IMR-90 (cell line): ENCODE results near the gene OLFML1. TPM values are rescaled to one million over a fixed set of nuclear protein-coding genes. Genes with fewer than 3 reads are reported as not detected.

Experiments
- ATAC-seq: fragments of 200-7000 bp; cut with Tn5 transposase; 2 replicates; pipeline ENCODE4 v1.9.1; 2020; ENCODE audit warnings: low read depth, mild to moderate bottlenecking, moderate library complexity
- BruUV-seq: library from RNA; stranded (reverse); fragments of 400-500 nt; replicated peaks from 2 replicates; lab custom pipeline; 2021; lab: Mats Ljungman, UMichigan
- CTCF ChIA-PET: fragments of 300-600 bp; formaldehyde crosslinking; extraction: SDS; loops from one replicate; lab custom pipeline; 2021; ENCODE audit warnings: antibody characterized with exemption; lab: Yijun Ruan, JAX
- POLR2A ChIA-PET: fragments of 300-600 bp; sonication (Branson Sonifier 250); formaldehyde crosslinking; loops from one replicate; lab custom pipeline; 2022; ENCODE audit warnings: antibody characterized with exemption; ENCODE audit not compliant: unreplicated experiment; lab: Charles Lee
- DNase-seq: peaks from one replicate; pipeline ENCODE4 v3.0.0; 2013
- H2AFZ ChIP-seq: replicated peaks from 2 replicates; pipeline ENCODE3; 2013; ENCODE audit warnings: low read length, mild to moderate bottlenecking; ENCODE audit not compliant: poor library complexity
- H2AK5ac ChIP-seq: 2 replicates; pipeline ENCODE4 v1.6.1; 2013; ENCODE audit warnings: low read depth, low read length, inconsistent platforms
- H2AK9ac ChIP-seq: replicated peaks from 2 replicates; pipeline ENCODE3; 2013; ENCODE audit warnings: mild to moderate bottlenecking, low read depth, low read length, moderate library complexity; ENCODE audit not compliant: poor library complexity
- H2BK120ac ChIP-seq: 2 replicates; pipeline ENCODE4 v1.6.1; 2013; ENCODE audit warnings: low read depth, low read length, inconsistent platforms
- H2BK15ac ChIP-seq: 3 replicates; pipeline ENCODE4 v1.6.1; 2013; ENCODE audit warnings: low read depth, low read length, inconsistent platforms
- H2BK20ac ChIP-seq: 2 replicates; pipeline ENCODE4 v1.6.1; 2013; ENCODE audit warnings: low read depth, mild to moderate bottlenecking, inconsistent platforms, low read length, moderate library complexity
- H2BK5ac ChIP-seq: 2 replicates; pipeline ENCODE4 v1.6.1; 2013; ENCODE audit warnings: mild to moderate bottlenecking, low read depth, low read length, inconsistent platforms; ENCODE audit not compliant: poor library complexity, severe bottlenecking
- H3K14ac ChIP-seq: replicated peaks from 2 replicates; pipeline ENCODE4 v1.6.1; 2013; ENCODE audit warnings: low read depth, low read length, inconsistent platforms
- H3K18ac ChIP-seq: 2 replicates; pipeline ENCODE4 v1.6.1; 2013; ENCODE audit warnings: low read depth, low read length, control low read depth
- H3K23ac ChIP-seq: 2 replicates; pipeline ENCODE4 v1.6.1; 2013; ENCODE audit warnings: low read depth, low read length, inconsistent platforms
- H3K27ac ChIP-seq: 2 replicates; pipeline ENCODE4 v1.5.1; 2013; ENCODE audit warnings: mild to moderate bottlenecking, control low read depth, low read length; ENCODE audit not compliant: insufficient read depth
- H3K27me3 ChIP-seq: 2 replicates; pipeline ENCODE4 v1.6.1; 2013; ENCODE audit warnings: low read length; ENCODE audit not compliant: control insufficient read depth, insufficient read depth
- H3K36me3 ChIP-seq: 2 replicates; pipeline ENCODE4 v1.6.1; 2013; ENCODE audit warnings: low read length, mixed read lengths; ENCODE audit not compliant: control insufficient read depth, insufficient read depth
- H3K4ac ChIP-seq: 2 replicates; pipeline ENCODE4 v1.6.1; 2013; ENCODE audit warnings: low read depth, low read length, inconsistent platforms
- H3K4me1 ChIP-seq: 2 replicates; pipeline ENCODE4 v1.6.1; 2013; ENCODE audit warnings: low read length, mixed read lengths; ENCODE audit not compliant: control insufficient read depth, insufficient read depth
- H3K4me2 ChIP-seq: 2 replicates; pipeline ENCODE4 v1.6.1; 2013; ENCODE audit warnings: low read depth, mild to moderate bottlenecking, control low read depth, low read length, moderate library complexity
- H3K4me3 ChIP-seq: 2 replicates; pipeline ENCODE4 v1.5.1; 2013; ENCODE audit warnings: low read depth, mild to moderate bottlenecking, control low read depth, low read length, moderate library complexity; ENCODE audit not compliant: insufficient read depth
- H3K56ac ChIP-seq: 2 replicates; pipeline ENCODE4 v1.6.1; 2013; ENCODE audit warnings: low read length, inconsistent platforms; ENCODE audit not compliant: insufficient read depth; ENCODE audit errors: extremely low read depth
- H3K79me1 ChIP-seq, 2 experiments: 2 replicates each; pipeline ENCODE4 v1.6.1; 2013; ENCODE audit warnings: low read length in 2 of 2, inconsistent platforms in 1 of 2, low read depth in 1 of 2
- H3K9ac ChIP-seq: 2 replicates; pipeline ENCODE4 v1.6.1; 2013; ENCODE audit warnings: low read depth, low read length, control low read depth
- H3K9me1 ChIP-seq: 2 replicates; pipeline ENCODE4 v1.6.1; 2013; ENCODE audit warnings: low read length, inconsistent platforms; ENCODE audit not compliant: insufficient read depth
- H3K9me3 ChIP-seq: 2 replicates; pipeline ENCODE4 v1.6.1; 2013; ENCODE audit warnings: low read length; ENCODE audit not compliant: control insufficient read depth, insufficient read depth
- H4K20me1 ChIP-seq: 2 replicates; pipeline ENCODE4 v1.6.1; 2013; ENCODE audit warnings: low read length, inconsistent platforms; ENCODE audit not compliant: insufficient read depth
- H4K5ac ChIP-seq: 2 replicates; pipeline ENCODE4 v1.6.1; 2013; ENCODE audit warnings: mild to moderate bottlenecking, low read depth, low read length, control low read depth
- H4K8ac ChIP-seq, 2 experiments: 2 replicates each; pipeline ENCODE4 v1.6.1; 2013; ENCODE audit warnings: low read depth in 2 of 2, low read length in 2 of 2, control low read depth in 1 of 2, inconsistent platforms in 1 of 2
- H4K91ac ChIP-seq: 2 replicates; pipeline ENCODE4 v1.6.1; 2013; ENCODE audit warnings: low read depth, low read length, inconsistent platforms; ENCODE audit not compliant: insufficient read depth
- ELK1 ChIP-seq: fragments of 150-350 bp; IDR thresholded peaks from 2 replicates; pipeline ENCODE4 v1.6.1; 2016; ENCODE audit warnings: low read depth, mild to moderate bottlenecking, low read length, moderate library complexity, borderline replicate concordance
- RAD21 ChIP-seq: IDR thresholded peaks from 2 replicates; pipeline ENCODE4 v1.6.1; 2012; ENCODE audit warnings: low read length, improper control_type of control experiment
- RCOR1 ChIP-seq: IDR thresholded peaks from 2 replicates; pipeline ENCODE4 v1.6.1; 2012; ENCODE audit warnings: mild to moderate bottlenecking, low read length, improper control_type of control experiment; ENCODE audit not compliant: insufficient replicate concordance
- USF2 ChIP-seq: fragments of 150-350 bp; IDR thresholded peaks from 2 replicates; pipeline ENCODE4 v1.6.1; 2017; ENCODE audit warnings: mild to moderate bottlenecking, antibody characterized with exemption, low read length, low read depth
- WGBS, 2 experiments: methylation state at CpG; one replicate each; pipeline versions ENCODE4 v1.1.5 to v1.1.7; 2013; ENCODE audit warnings: missing lambda C conversion rate in 2 of 2; ENCODE audit not compliant: insufficient read length in 1 of 2; ENCODE audit errors: extremely low coverage in 2 of 2; 5-methylcytosine and 5-hydroxymethylcytosine counted together
- dilution Hi-C: fragments of 300-500 bp; cut with HindIII; formaldehyde crosslinking; loops from one replicate; pipeline ENCODE4 v1.14.3; 2018; ENCODE audit warnings: low sequenced_read_pairs; ENCODE audit not compliant: unreplicated experiment
- in situ Hi-C: fragments of 300-500 bp; cut with MboI; formaldehyde crosslinking; loops from 3 replicates; pipeline ENCODE4 v1.14.3; 2019; ENCODE audit warnings: low sequenced_read_pairs, inconsistent platforms, mixed read lengths
- intact Hi-C: fragments of 100-400 bp; cut with micrococcal nuclease; formaldehyde crosslinking; loops from 2 replicates; pipeline ENCODE4 v1.10.0; 2022
- polyA plus RNA-seq, 3 experiments: library from polyadenylated mRNA; depleted of rRNA; stranded (reverse); fragments of >200 nt; gene quantifications; 2 replicates each; pipeline ENCODE4 v1.2.3, GENCODE V29; 2012; ENCODE audit warnings: low replicate concordance in 1 of 3
- total RNA-seq: library from RNA; depleted of rRNA; stranded (reverse); fragments of >200 nt; gene quantifications from 2 replicates; pipeline ENCODE4 v1.2.3, GENCODE V29; 2012
- TF ChIP-seq, protein P1 (sequence below): conservative IDR thresholded peaks from 2 replicates; pipeline ENCODE4 v1.5.1; 2012; ENCODE audit warnings: mild to moderate bottlenecking, low read depth, low read length, improper control_type of control experiment

The OLFML1 gene
- total and polyA plus RNA-seq, 2 of the 4 experiments (the other 2 are of a cell fraction) = 0.10 to 0.18 TPM

GRCh38 chr11:7513234-7514098, 28.2 kb downstream of the OLFML1 start, which contains the start of gene PPFIBP2 (continued):
- TF ChIP-seq, protein P1, sequence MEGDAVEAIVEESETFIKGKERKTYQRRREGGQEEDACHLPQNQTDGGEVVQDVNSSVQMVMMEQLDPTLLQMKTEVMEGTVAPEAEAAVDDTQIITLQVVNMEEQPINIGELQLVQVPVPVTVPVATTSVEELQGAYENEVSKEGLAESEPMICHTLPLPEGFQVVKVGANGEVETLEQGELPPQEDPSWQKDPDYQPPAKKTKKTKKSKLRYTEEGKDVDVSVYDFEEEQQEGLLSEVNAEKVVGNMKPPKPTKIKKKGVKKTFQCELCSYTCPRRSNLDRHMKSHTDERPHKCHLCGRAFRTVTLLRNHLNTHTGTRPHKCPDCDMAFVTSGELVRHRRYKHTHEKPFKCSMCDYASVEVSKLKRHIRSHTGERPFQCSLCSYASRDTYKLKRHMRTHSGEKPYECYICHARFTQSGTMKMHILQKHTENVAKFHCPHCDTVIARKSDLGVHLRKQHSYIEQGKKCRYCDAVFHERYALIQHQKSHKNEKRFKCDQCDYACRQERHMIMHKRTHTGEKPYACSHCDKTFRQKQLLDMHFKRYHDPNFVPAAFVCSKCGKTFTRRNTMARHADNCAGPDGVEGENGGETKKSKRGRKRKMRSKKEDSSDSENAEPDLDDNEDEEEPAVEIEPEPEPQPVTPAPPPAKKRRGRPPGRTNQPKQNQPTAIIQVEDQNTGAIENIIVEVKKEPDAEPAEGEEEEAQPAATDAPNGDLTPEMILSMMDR = peak; percentile 60

DNA sequence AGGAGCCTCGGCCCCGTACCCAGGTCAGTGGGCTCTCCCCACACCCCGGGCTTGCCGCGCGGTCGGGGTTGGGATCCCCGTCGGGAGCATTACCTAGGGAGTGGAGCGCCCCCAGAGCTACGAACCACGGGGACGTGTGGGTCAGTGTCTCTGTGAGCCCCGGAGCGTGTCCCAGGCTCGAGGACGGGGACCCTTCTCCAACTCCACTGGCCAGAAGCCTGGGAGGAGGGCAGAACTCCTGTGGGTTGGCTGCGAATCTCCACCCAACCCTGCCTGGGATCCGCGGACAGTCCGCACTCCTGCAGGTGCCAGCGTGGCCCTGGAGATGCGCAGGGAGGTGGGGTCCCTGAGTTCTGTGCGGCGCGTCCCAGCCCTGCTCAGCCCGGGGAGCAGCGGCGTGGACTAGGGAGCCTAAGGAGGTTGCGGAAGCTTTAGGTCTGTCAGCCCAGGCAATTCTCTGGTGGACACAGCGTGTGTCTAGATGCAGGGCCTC, 28.8 kb downstream of the OLFML1 start:
- Histone ChIP-seq H4K20me1 (no peaks in the 10 kb centered on the region), H2BK20ac (no peak overlapping the region), H3K4me3 (peak overlapping the region; percentile 58), H2AK9ac (peak overlapping the region; percentile 66), H3K14ac (no peak overlapping the region), H3K4me2 (peak overlapping the region; percentile 69), H4K8ac (no peak overlapping the region), H2AFZ (peak overlapping the region; percentile 96), H3K56ac (no peak overlapping the region), H2BK15ac (no peak overlapping the region), H3K9ac (no peak overlapping the region), H2BK120ac (no peak overlapping the region), H4K5ac (no peak overlapping the region), H3K4me1 (peaks cover 2% of the 10 kb centered on the region; the same call in 1 of the 2 replicates), H3K36me3 (no peaks in the 10 kb centered on the region), H3K9me1 (no peaks in the 10 kb centered on the region), H3K79me1 (no peaks in the 10 kb centered on the region), H2BK5ac (no peak overlapping the region), H3K27ac (no peak overlapping the region), H2AK5ac (no peak overlapping the region), H3K27me3 (peaks cover 27% of the 10 kb centered on the region), H3K4ac (no peak overlapping the region), H3K23ac (no peak overlapping the region), H3K18ac (no peak overlapping the region), H4K91ac (no peak overlapping the region), H3K9me3 (no peaks in the 10 kb centered on the region)
- dilution Hi-C loops (no loop called here), intact Hi-C loops (loop anchor here (5.0 kb wide), 1 partner anchor 417 kb away; no protein-coding TSS in a partner anchor), in situ Hi-C loops (no loop called here)
- ATAC-seq (no peak; the same call in 1 of the 2 replicates), DNase-seq (no peak)
- WGBS, 2 experiments = no CpG with 5 or more reads among the region's 31 CpGs
- ChIA-PET CTCF (interaction anchor here (0.6 to 2.1 kb wide), 5 partner anchors 10 to 170 kb away, joined by 3 to 6 read pairs (median 4); no protein-coding TSS in a partner anchor), POLR2A (no interaction called here)
- no peak for TF ChIP-seq RAD21
- no peak for TF ChIP-seq RCOR1
- TF ChIP-seq, protein P1 = no peak
- TF ChIP-seq ELK1 = no peak
- TF ChIP-seq USF2 = no peak
- no TSS peak for BruUV-seq
